Keratinocyte (primary cell): ENCODE measurements around the gene TMA7. TPM values are rescaled to one million over a fixed set of nuclear protein-coding genes. Genes with fewer than 3 reads are reported as not detected.

ENCODE experiments used
- DNase-seq: peaks from one replicate; pipeline ENCODE4 v3.0.0-alpha.2; 2011; ENCODE audit warnings: low read depth, missing footprints, low spot score
- FAIRE-seq: peaks from 2 replicates; lab custom pipeline; 2011; peaks lifted over from hg19 to GRCh38; lab: Jason Lieb, UNC
- H2AFZ ChIP-seq: 2 replicates; pipeline ENCODE4 v1.6.0; 2012; ENCODE audit warnings: low read length, control low read depth, inconsistent platforms; ENCODE audit not compliant: control insufficient read depth
- H3K27ac ChIP-seq: 2 replicates; pipeline ENCODE4 v1.5.1; 2011; ENCODE audit warnings: low read length; ENCODE audit not compliant: control insufficient read depth, insufficient read depth
- H3K27me3 ChIP-seq: 3 replicates; pipeline ENCODE4 v1.6.0; 2011; ENCODE audit warnings: low read length; ENCODE audit not compliant: control insufficient read depth, insufficient read depth; ENCODE audit errors: extremely low read depth
- H3K36me3 ChIP-seq, 2 experiments: 2 replicates in 1 of 2; 3 replicates in 1 of 2; pipeline ENCODE4 v1.5.1; 2011; ENCODE audit warnings: low read length in 2 of 2, mild to moderate bottlenecking in 1 of 2; ENCODE audit not compliant: control insufficient read depth in 2 of 2, insufficient read depth in 2 of 2; ENCODE audit errors: extremely low read depth in 1 of 2
- H3K4me1 ChIP-seq: 3 replicates; pipeline ENCODE4 v1.5.1; 2011; ENCODE audit warnings: low read length; ENCODE audit not compliant: control insufficient read depth, insufficient read depth; ENCODE audit errors: extremely low read depth
- H3K4me2 ChIP-seq: 3 replicates; pipeline ENCODE4 v1.6.0; 2011; ENCODE audit warnings: low read depth, low read length; ENCODE audit not compliant: control insufficient read depth, insufficient read depth; ENCODE audit errors: extremely low read depth
- H3K4me3 ChIP-seq, 3 experiments: fragments of 200-600 bp in 1 of 3; sonication (generic) in 1 of 3; 2 replicates in 2 of 3; 3 replicates in 1 of 3; pipeline ENCODE4 v1.5.1; 2011 to 2016; ENCODE audit warnings: low read length in 3 of 3, mild to moderate bottlenecking in 3 of 3, control low read depth in 2 of 3, inconsistent platforms in 1 of 3, low read depth in 1 of 3, mixed read lengths in 1 of 3, mixed run types in 1 of 3, moderate library complexity in 1 of 3; ENCODE audit not compliant: control insufficient read depth in 2 of 3, insufficient read depth in 2 of 3; ENCODE audit errors: extremely low read depth in 1 of 3
- H3K79me2 ChIP-seq: 2 replicates; pipeline ENCODE4 v1.6.0; 2012; ENCODE audit warnings: low read length; ENCODE audit not compliant: control insufficient read depth, insufficient read depth
- H3K9ac ChIP-seq: 3 replicates; pipeline ENCODE4 v1.6.0; 2011; ENCODE audit warnings: low read length; ENCODE audit not compliant: control insufficient read depth, insufficient read depth; ENCODE audit errors: extremely low read depth
- H3K9me1 ChIP-seq: 3 replicates; pipeline ENCODE4 v1.6.0; 2011; ENCODE audit warnings: low read length; ENCODE audit not compliant: control insufficient read depth, insufficient read depth; ENCODE audit errors: extremely low read depth
- H3K9me3 ChIP-seq: 2 replicates; pipeline ENCODE4 v1.5.1; 2012; ENCODE audit warnings: low read depth, low read length; ENCODE audit not compliant: control insufficient read depth
- H4K20me1 ChIP-seq: 3 replicates; pipeline ENCODE4 v1.6.0; 2011; ENCODE audit warnings: low read length; ENCODE audit not compliant: control insufficient read depth, insufficient read depth; ENCODE audit errors: extremely low read depth
- CTCF ChIP-seq, 3 experiments: IDR thresholded peaks in 1 of 3; conservative IDR thresholded peaks in 1 of 3; optimal IDR thresholded peaks in 1 of 3; 2 replicates in 2 of 3; 3 replicates in 1 of 3; pipeline versions ENCODE3 to v1.5.1; 2011; ENCODE audit warnings: low read length in 3 of 3, mild to moderate bottlenecking in 3 of 3, moderate library complexity in 2 of 3, control low read depth in 1 of 3, inconsistent platforms in 1 of 3; ENCODE audit not compliant: insufficient read depth in 2 of 3; ENCODE audit errors: extremely low read depth in 1 of 3
- EZH2 ChIP-seq: IDR thresholded peaks from one replicate; pipeline ENCODE4 v1.6.1; 2012; ENCODE audit warnings: inconsistent platforms, mild to moderate bottlenecking, low read length, moderate library complexity
- dilution Hi-C: fragments of 300-500 bp; cut with MboI; formaldehyde crosslinking; loops from one replicate; pipeline ENCODE4 v1.7.0; 2020; ENCODE audit warnings: low sequenced_read_pairs; ENCODE audit not compliant: extremely low pct_ligation_motif_present
- polyA plus RNA-seq, 5 experiments: library from polyadenylated mRNA; depleted of rRNA in 3 of 5; stranded (reverse) in 3 of 5; stranded (forward) in 1 of 5; unstranded in 1 of 5; fragments of >200 nt; gene quantifications; 1 replicate in 1 of 5; 2 replicates in 3 of 5; 3 replicates in 1 of 5; pipeline versions ENCODE4 v1.2.1 to v1.2.3, GENCODE V29; 2011 to 2012; ENCODE audit warnings: missing spikeins in 2 of 5, low read depth in 1 of 5, low replicate concordance in 1 of 5

TMA7 gene
- polyA plus RNA-seq, 1 donor (not counting 4 experiments of a cell fraction or from before 2014, with no cell fraction given), result 418 TPM

GRCh38 chr3:48423241-48423882, 16.7 kb upstream of the TMA7 start:
- peaks cover 80% of the 10 kb centered on the region for H3K79me2 ChIP-seq
- no peaks in the 10 kb centered on the region for H3K9me3 ChIP-seq
- H3K27me3 ChIP-seq, result no peaks in the 10 kb centered on the region
- no peaks in the 10 kb centered on the region for H3K9me1 ChIP-seq
- FAIRE-seq (no peak), DNase-seq (no peak)
- peaks cover 36 to 45% of the 10 kb centered on the region in 2 experiments for H3K36me3 ChIP-seq
- H3K4me2 ChIP-seq, result no peak overlapping the region
- TF ChIP-seq EZH2 (no peak), CTCF (optimal IDR thresholded peaks at IDR 0.05 in 1 of 3, IDR thresholded peaks at IDR 0.05 in 1 of 3, conservative IDR thresholded peaks at IDR 0.05 in 1 of 3; ENCODE audit: extremely low read depth in 1 of 3, insufficient read depth in 2 of 3, low read length in 3 of 3) (no peak)
- H3K27ac ChIP-seq, result no peak overlapping the region
- no peak overlapping the region for H3K9ac ChIP-seq
- no peak overlapping the region for H3K4me3 ChIP-seq
- peaks cover 24% of the 10 kb centered on the region for H4K20me1 ChIP-seq
- no peak overlapping the region for H2AFZ ChIP-seq
- peaks cover 44% of the 10 kb centered on the region for H3K4me1 ChIP-seq
- dilution Hi-C loops, result no loop called here

GRCh38 chr3:48423883-48424695, 16.0 kb upstream of the TMA7 start:
- H3K79me2 ChIP-seq, result peaks cover 85% of the 10 kb centered on the region
- H3K9me3 ChIP-seq, result no peaks in the 10 kb centered on the region
- H4K20me1 ChIP-seq, result peaks cover 24% of the 10 kb centered on the region
- H3K4me1 ChIP-seq, result peaks cover 44% of the 10 kb centered on the region
- dilution Hi-C loops, result no loop called here
- peaks cover 32 to 40% of the 10 kb centered on the region in 2 experiments for H3K36me3 ChIP-seq
- H3K9me1 ChIP-seq, result no peaks in the 10 kb centered on the region
- no peak overlapping the region for H3K9ac ChIP-seq
- FAIRE-seq (no peak), DNase-seq (no peak)
- H3K27ac ChIP-seq, result no peak overlapping the region
- H3K4me2 ChIP-seq, result no peak overlapping the region
- H3K4me3 ChIP-seq, result no peak overlapping the region
- no peaks in the 10 kb centered on the region for H3K27me3 ChIP-seq
- TF ChIP-seq CTCF (optimal IDR thresholded peaks at IDR 0.05 in 1 of 3, IDR thresholded peaks at IDR 0.05 in 1 of 3, conservative IDR thresholded peaks at IDR 0.05 in 1 of 3; ENCODE audit: extremely low read depth in 1 of 3, insufficient read depth in 2 of 3, low read length in 3 of 3), result no peak
- no peak for TF ChIP-seq EZH2
- H2AFZ ChIP-seq, result no peak overlapping the region
